GM19395 (cell line): ENCODE data around the gene HHIPL2.
A peak's percentile ranks its signal among the peaks of the same experiment; 100 is the strongest.

ENCODE experiments used
- ATAC-seq: cut with Tn5 transposase; IDR thresholded peaks from one replicate; pipeline ENCODE4 v1.9.1; 2021; ENCODE audit warnings: mild to moderate bottlenecking, moderate library complexity; ENCODE audit not compliant: unreplicated experiment

HHIPL2 gene

DNA sequence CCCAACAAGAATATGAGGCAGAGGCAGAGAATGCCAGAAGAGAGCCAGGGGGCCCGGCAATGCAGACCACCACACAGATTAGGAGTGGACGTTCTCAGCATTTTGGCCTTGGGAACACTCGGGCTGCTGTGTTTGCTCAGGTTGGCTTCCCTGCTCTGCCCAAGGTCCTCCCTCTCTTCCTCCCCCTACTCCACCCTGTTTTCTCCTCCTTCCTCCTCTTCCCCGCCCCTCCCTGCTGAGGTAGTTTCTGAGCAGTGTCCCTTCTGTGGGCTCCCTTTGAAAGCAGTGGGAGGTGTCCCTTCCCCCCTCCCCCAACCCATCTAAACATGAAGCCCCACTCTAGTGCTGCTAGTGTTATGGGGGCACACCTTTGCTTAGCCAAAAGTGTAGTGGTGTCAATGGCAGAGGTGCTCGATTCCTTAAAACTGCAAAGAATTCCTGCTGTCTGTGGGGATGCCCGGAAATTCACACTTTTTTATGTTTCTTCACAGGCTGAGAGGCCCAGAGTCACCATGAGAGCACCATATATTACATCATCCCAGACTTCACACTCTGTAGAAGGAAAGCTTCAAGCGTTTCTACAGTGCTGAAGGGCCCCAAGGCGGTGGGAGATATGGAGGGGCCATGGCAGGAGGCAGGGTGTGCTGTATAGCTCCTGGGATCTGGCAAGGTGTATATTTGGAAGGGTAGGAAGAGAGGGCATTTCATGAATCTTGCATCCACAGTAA, at the start of gene HHIPL2:
Gene HHIPL2 (minus strand): TSS at position 161 of the 728 bp plus-strand sequence. CDS start 60 bp downstream, at position 101.
- no peak for ATAC-seq

DNA sequence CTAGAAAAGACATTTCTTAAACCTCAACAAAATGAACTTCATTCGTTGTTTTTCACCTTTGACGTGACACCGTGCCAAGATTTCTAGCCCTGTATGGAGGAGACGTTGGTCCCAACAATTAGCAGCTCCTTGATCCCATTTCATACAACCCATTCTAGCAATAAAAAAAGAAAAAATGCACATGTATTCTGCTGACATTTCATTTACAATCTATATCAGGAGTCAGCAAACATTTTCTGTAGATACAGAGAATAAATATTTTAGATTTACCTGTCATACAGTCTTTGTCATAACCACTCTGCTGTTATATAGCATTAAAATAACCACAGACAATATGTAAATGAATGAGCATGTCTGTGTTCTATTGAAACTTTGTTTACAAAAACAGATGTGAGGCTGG, 48.8 kb upstream of the HHIPL2 start:
- no peak for ATAC-seq

DNA sequence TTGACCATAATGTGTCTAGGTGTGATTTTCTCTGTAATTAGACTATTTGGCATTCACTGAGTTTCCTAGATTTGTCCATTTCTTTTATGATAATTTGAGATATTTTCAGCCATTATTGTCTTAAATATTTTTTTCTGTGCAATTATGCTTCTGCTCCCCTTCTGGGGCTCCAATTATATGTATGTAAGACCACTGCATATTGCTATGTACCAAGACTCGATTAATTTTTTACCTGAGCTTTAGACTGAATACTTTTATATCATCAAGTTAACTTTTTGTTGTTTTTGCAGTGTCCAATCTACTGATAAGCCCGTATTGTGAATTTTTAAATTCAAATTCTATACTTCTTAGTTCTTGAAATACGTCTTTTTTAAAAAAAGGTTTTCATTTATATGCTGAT, 46.9 kb upstream of the HHIPL2 start:
- ATAC-seq = no peak

DNA sequence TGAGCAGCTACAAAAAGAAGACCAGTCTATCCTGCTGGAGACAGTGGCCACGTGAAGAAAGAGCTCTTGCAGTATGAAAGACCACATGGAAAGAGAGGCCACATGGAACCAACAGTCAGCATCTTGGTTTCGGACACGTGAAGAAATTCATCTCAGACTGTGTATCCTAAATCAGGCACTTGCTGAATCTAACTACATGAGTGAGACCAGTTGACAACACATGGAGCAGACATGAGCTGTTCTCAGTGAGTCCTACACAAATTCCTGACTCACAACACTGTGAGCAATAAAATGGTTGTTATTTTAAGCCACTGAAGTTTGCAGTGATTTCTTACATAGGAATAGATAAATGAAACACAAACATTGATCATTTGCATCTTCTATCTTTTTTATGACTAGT, 44.3 kb upstream of the HHIPL2 start:
- ATAC-seq = no peak

DNA sequence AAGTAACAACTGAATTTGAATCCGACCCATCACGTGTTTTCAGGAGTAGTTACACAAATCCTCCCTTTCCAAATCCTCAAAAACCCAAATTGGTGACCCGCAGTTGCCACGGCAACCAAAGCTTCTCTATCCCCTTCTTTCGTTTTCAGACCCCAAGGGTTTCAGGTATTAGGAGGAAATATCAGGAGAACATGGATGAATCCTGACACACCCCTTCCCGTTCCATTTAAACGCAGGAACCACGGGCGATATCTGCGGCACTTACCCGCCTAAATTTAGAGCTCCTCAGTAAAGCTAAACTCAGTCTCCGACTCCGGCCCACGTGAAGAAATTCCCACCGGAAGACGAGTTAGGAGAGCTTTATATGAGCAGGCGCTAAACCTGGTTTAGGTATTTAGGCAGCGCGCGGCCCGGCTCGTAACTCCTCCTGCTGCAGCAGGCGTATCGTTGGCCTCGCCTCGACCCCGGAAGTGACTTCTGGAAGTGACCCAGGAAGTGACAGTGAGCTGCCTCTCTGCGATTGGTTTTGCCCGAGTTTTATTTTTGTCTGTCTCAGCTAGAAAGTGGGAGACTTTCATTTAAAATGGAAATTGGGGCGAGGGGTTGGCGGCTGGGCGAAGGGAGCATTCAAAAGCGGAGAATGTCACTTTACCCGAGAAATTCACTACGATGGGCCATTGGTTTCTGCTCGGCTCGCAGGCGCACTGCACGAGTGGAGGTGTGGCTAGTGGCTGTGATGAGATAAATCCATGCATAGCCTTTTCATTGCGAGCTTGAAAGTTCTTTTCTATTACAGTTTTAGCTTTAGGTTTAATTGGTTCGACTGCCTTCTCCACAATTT, 41.8 kb upstream of the HHIPL2 start, which contains the start of gene TAF1A:
Gene TAF1A (minus strand): TSS at position 472 of the 841 bp plus-strand sequence.
- peak; percentile 99 for ATAC-seq

DNA sequence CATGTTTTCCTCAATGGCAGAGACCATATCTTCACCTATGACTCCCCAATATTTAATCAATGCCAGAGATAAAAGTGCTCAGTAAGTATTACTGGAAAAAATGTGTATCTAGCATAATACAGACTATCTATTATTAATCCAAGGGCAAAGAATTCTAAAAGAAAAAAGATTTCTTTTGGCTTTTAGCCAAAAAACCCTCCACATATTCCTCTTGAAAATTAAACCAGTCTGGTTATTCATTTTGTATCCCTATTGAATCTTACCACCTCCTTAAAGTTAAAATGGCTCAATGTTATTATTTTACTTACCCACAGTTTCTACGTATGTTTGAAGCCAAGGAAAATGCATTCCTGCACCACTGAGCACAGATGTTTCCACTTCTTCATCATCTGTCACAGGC, 40.2 kb upstream of the HHIPL2 start:
- ATAC-seq = no peak

DNA sequence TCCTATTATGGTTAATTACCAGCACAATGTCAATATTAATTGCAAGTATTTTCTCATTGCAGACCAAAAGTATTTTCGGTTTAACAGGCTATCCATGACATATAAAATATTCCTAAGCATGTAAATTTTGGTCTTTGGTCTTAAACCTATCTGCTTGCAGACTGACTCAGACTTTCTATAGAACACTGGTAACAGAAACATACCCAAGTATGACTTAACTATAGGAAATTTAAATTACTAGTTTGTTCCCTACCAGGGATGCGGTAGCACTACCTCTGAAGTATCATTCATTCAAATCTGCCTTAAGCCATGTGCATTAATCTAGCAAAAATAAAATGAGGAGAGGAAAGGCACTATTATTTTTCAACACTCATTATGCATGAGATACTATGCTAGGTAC, 38.9 kb upstream of the HHIPL2 start:
- ATAC-seq = no peak

DNA sequence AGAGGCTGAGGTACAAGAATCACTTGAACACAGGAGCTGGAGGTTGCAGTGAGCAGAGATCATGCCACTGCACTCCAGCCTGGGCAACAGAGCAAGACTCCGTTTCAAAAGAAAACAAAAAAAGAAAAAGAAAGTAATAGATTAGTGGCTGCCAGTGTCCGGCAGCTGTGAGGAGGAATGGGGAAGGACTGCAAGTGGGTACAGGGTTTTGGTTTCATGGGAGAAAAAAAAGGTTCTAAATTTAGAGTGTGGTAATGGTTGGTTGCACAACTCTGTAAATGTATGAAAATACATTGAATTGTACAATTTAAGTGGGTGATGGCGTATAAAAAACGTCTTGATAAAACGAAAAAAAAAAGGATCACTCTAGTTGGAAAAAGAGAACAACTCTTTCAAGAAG, 35.2 kb upstream of the HHIPL2 start:
- peak; percentile 88 for ATAC-seq

DNA sequence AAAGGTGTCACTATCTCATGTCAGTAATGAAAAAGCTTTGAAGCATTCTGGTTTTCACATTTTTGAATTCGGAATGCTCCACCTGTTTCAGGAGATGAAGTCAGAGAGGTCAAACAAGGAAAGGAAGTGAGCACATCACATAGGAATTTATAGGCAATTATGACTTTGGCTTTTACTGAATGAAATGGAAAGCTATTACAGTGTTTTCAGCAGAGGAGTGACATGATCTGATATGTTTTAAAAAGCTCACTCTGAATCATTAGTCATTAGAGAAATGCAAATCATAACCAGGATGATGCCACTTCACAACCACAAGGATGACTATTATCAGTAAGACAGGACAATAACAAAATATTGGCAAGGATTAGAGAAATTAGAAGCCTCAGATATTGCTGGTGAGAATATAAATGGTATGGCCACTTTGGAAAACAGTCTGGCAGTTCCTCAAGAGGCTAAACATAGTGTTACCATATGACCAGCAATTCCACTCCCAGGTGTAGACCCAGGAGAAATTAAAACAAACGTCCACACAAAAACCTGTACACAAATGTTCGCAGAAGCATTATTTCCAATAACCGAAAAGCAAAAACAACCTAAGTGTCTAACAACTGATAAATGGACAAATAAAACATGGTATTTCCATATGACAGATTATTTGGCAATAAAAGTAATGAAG, 34.3 kb upstream of the HHIPL2 start:
- peak; percentile 46 for ATAC-seq

DNA sequence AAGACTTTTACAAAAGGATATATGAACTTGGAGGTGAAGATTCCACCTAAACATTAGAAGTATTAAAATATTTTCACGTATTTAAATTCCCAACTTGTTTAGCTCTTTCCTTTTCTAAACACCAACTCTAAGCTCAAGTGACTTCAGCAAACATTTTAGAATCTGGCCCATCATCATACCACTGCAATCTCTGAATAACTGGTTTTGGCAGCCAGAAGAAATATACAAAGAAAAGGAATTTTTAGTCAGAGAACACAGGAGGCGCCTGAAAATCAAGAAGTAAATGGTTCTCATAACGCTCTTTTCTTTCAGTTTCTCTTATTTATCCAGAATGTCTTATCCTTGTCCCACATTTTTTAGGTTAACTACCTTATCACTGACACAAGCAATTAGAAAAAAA, 31.4 kb upstream of the HHIPL2 start:
- no peak for ATAC-seq

DNA sequence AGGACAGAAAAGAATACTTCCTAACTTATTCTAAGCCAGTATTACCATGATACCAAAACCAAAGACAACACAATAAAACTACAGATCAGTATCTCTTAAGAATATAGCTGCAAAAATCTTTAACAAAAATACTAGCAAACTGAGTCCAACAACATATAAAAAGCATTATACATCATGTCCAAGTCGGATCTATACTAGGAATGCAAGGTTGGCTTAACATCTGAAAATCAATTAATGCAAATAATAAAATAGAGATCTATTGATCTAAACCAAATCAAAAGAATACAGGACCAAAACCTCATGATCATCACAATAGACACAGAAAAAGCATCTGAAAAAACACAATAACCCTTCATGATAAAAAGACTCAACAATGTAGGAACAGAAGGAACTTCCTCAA, 22.9 kb upstream of the HHIPL2 start:
- no peak for ATAC-seq

DNA sequence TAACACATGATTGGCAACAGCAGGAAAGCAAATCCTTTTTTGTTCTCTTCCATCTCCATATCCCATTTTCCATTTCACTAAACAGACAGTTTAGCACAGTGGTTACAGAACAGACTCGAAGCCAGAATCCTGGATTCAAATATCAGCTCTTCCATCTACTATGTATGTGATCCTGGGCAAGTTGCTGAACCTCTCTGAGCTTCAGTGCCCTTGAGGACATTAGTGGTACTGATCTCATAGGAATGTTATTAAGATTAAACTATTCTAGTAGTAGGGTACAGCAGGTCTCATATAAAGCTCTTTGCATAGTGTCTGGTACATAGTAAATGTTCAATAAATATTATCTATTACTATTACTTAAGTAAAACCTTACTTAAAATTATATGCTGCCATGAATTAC, 13.8 kb upstream of the HHIPL2 start:
- ATAC-seq = no peak

DNA sequence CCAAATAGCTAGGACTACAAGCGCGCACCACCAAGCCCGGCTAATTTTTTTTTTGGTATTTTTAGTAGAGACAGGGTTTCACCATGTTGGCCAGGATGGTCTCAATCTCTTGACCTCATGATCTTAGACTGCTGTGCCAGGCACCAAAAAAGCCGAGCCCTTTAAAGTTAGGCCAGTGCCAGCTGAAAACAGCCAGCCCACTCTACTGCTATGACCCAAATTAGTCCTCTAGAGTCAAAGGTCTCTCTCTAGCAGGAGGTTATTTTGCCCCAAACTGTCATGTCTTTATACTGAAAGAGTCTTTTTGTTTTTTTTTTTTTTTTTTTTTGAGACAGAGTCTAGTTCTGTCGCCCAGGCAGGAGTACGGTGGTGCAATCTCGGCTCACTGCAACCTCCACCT, 9.7 kb upstream of the HHIPL2 start:
- no peak for ATAC-seq

DNA sequence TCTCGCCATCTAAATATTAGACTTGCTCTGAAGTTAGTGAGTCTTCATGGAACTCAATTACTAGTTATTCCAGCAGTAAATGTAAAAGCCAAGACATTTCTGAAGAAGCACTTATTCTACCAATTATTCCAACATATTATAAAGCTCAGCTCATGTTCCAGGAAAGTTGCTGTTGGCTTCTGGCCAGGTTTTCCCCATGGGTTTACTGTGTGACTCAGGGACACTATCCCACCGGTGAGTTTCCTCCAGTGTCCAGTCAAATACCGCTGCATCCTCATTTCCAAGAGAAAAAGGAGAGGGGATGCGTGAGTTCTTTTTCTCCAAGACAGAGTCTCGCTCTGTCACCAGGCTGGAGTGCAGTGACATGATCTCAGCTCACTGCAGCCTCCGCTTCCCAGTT, 9.2 kb upstream of the HHIPL2 start:
- no peak for ATAC-seq

DNA sequence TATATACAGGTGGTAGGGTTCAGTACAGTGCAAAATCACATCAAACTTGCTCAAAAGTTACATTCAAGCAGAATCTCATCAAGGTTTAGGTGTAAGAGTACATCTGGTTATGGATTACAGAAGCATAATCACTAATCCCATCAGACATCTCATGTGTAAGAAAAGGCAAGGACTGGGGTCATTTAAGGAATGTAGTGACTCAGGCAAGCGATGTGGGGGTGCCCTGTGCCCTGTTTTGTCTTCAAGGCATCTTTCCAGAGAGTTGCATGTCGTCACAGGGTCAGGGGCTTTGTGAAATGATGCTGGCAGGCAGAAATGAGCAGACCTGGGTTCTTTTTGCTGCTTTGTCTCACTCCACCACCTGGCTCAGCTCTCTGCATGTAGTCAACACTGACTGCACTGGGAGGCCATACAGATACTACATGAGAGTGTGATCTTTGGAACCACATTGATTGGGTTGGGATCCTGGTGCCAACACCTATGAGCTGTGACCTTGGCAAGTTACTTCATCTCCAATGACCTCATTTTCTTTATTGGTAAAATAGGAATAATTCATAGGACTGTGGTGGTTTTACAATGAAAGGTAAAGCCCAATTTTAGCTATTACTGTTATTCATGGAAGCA, 8.2 kb upstream of the HHIPL2 start:
- ATAC-seq = no peak

DNA sequence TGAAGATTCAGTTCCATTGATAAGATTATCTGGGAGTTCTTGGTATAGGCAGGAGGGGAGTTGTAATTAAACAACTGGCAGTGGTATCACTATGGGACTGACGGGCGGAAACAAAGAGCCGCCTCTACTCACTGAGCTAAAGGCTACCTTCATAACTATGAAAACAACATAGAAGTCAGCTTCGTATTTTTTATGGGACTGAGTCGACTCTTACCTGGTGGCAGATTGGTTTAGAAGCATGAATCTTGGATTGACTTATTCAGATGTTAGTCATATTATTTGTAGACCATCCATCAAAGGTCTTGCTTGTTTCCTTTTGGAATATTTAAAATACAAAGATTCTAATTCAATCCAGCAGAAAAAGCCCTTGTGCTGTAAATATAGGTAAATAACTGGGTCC, 6.3 kb upstream of the HHIPL2 start:
- ATAC-seq = no peak

DNA sequence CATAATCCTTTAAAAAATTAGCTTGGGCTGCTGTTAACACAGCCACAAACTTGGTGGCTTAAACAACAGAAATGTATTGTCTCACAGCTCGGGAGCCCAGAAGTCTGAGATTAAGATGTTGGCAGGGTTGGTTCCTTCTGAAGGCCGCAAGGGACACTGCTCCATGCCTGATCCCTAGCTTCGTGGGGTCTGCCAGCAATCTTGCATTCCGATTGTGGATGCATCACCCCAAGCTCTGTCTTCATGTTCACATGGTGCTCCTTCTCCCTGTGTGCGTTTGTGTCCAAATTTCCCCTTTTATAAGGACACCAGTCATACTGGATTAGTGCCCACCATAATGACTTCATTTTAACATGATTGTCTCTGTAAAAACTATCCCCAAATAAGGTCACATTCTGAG, 5.0 kb upstream of the HHIPL2 start:
- ATAC-seq = no peak

DNA sequence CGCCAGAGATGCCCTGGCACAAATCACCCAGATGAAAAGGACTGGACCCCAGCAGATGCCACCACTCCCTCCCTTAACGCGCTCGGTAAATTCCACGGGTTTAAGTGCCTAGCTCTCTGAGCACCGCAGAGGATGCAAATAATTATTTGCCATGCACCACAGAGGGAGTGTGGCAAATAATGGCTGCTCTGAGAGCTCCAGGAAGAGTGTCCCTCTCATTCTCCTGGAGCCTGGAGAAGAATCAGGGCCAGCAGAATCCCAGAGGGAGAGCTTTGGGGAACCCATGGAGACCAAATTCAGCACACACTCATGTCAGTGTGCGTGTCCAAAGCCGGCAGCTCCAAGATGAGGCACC, 667 bp downstream of the HHIPL2 start:
- no peak for ATAC-seq

DNA sequence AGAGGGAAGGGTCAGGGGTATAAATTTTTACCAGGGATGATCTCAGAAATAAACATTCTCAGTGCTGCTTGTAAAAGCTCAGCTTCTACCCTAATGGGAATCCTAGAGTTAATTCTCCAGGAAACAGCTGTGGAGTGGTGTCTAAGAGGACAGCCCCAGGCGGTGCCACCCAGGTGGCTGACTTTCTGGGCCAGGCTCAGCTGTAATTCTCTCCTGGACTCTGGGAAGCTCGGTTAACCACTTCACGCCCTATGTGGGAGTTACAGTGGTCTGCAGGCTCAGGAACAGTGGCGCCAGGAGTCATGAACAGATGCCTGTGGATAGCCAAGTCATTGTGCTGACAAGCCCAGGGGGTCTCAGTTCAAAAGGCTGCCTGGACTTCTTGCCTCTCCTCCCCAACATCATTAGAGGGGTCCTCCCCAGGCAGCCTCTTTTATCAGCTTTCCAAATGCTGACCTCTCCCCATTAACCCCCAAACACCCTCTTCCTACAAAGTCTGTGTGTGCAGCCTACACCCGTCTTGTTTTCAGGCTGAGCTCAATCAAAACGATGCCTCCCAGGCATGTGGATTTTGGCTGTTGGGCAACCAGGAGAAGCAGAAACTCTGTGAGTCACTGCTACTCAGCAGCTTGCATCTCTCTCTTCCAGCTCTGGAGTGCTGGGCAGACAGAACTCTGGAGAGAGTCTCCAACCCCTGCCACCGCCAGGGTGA, 1.2 kb downstream of the HHIPL2 start:
- no peak for ATAC-seq

DNA sequence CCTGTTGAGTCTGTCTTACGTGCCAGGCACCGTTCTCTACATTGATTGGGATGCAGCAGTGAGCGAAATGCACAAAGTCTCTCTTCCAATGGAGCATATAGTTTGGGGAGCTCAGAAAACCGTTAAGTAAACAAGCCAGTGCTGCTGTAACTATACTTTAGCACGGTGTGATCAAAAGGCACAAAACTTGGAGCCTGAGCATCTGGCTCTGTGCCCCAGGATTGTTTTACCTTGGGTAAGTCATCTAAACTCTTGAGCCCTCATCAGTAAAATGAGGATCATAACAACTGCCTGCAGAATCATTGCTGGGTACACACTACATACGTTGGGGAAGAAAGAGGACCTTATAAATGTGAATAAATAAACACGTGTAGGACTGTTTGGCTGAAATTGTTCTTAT, 1.8 kb downstream of the HHIPL2 start:
- ATAC-seq = no peak

DNA sequence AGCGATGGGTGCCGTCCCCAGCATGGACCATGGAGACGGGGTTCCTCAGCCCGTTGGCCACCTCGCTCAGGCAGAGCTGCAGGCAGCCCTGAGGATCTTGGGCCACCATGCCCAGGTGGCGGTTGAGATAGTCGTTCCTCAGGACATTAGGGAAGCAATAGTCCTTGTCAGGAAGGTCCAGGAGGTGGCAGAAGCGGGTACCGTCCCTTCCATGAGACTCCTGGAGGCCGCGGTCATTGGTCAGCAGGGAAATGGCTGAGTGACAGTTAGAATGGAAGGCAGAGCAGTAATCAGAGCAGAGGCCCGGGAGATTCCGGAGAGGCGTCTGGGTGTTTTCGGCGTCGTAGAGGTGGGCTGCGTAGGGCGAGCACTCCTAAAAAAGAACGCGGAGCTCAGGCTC, 4.1 kb downstream of the HHIPL2 start:
- ATAC-seq = no peak
